Colonic mucosa (tissue), 4 donors: ENCODE results near the gene LAMC1. TPM values are rescaled to one million over a fixed set of nuclear protein-coding genes. Genes with fewer than 3 reads are reported as not detected.

Experiments used
- DNase-seq: peaks from one replicate; pipeline ENCODE4 v3.0.0-alpha.2; 2020
- H3K27ac ChIP-seq: fragments of 200-600 bp; one replicate; pipeline ENCODE4 v1.8.0; 2021
- H3K27me3 ChIP-seq: fragments of 200-600 bp; one replicate; pipeline ENCODE4 v1.8.0; 2021
- H3K36me3 ChIP-seq: fragments of 200-600 bp; one replicate; pipeline ENCODE4 v1.8.0; 2021
- H3K4me1 ChIP-seq: fragments of 200-600 bp; one replicate; pipeline ENCODE4 v1.8.0; 2021; ENCODE audit warnings: mild to moderate bottlenecking
- H3K4me3 ChIP-seq: fragments of 200-600 bp; one replicate; pipeline ENCODE4 v1.8.0; 2021
- H3K9ac ChIP-seq, 2 donors: one replicate each; pipeline ENCODE4 v1.7.0; 2013; ENCODE audit warnings: control low read depth in 2 of 2, low read depth in 2 of 2, low read length in 2 of 2
- H3K9me3 ChIP-seq: fragments of 200-600 bp; one replicate; pipeline ENCODE4 v1.8.0; 2021
- CTCF ChIP-seq: fragments of 200-600 bp; IDR thresholded peaks from one replicate; pipeline ENCODE4 v1.8.0; 2022; ENCODE audit warnings: antibody characterized with exemption, mild to moderate bottlenecking
- intact Hi-C: fragments of 100-400 bp; cut with DNase I; formaldehyde crosslinking; loops from one replicate; pipeline ENCODE4 v1.14.1; 2022
- total RNA-seq, 2 donors: library from RNA; stranded (reverse); fragmentation: NEBNext Ultra II Directional in 1 of 2; extraction: Animal tissue kit (Norgen Biotek cat#: 25700) in 1 of 2; gene quantifications; one replicate each; pipeline ENCODE4 v1.2.1, GENCODE V29; 2021
- donor health status: healthy.
- donor health status: DM: no; HTN: no; CAD: no.
- donor health status: DM: no; HTN: no; CAD: no.

LAMC1 gene
- total RNA-seq, 2 donors from 2014 or later: 28.0 to 54.6 TPM

- no peak overlapping the region for H3K9ac ChIP-seq
- no peak for TF ChIP-seq CTCF
- H3K4me3 ChIP-seq: no peak overlapping the region
- no peak for DNase-seq
- no peaks in the 10 kb centered on the region for H3K36me3 ChIP-seq
- intact Hi-C loops: no loop called here
- no peaks in the 10 kb centered on the region for H3K27me3 ChIP-seq
- no peak overlapping the region for H3K27ac ChIP-seq
- no peaks in the 10 kb centered on the region for H3K9me3 ChIP-seq
- no peaks in the 10 kb centered on the region for H3K4me1 ChIP-seq
Measured at GRCh38 chr1:182996816-182997215, 26.4 kb upstream of the LAMC1 start.

GRCh38 chr1:182998482-182998881 lies 24.7 kb upstream of the LAMC1 start:
- Histone ChIP-seq H3K4me1 (no peaks in the 10 kb centered on the region), H3K9me3 (no peaks in the 10 kb centered on the region), H3K27me3 (no peaks in the 10 kb centered on the region), H3K4me3 (no peak overlapping the region), H3K36me3 (no peaks in the 10 kb centered on the region), H3K27ac (no peak overlapping the region), H3K9ac (no peak overlapping the region)
- no peak for TF ChIP-seq CTCF
- no peak for DNase-seq
- intact Hi-C loops: no loop called here

- no peaks in the 10 kb centered on the region for H3K9me3 ChIP-seq
- no peak overlapping the region for H3K9ac ChIP-seq
- H3K27me3 ChIP-seq: no peaks in the 10 kb centered on the region
- intact Hi-C loops: no loop called here
- no peaks in the 10 kb centered on the region for H3K36me3 ChIP-seq
- H3K27ac ChIP-seq: no peak overlapping the region
- no peak for TF ChIP-seq CTCF
- H3K4me1 ChIP-seq: no peaks in the 10 kb centered on the region
- H3K4me3 ChIP-seq: no peak overlapping the region
- no peak for DNase-seq
Measured at GRCh38 chr1:183000167-183000962, 22.9 kb upstream of the LAMC1 start.

GRCh38 chr1:183002267-183002666 lies 21.0 kb upstream of the LAMC1 start:
- intact Hi-C loops: no loop called here
- H3K4me1 ChIP-seq: no peaks in the 10 kb centered on the region
- H3K27ac ChIP-seq: no peak overlapping the region
- H3K9ac ChIP-seq: no peak overlapping the region
- DNase-seq: no peak
- no peak overlapping the region for H3K4me3 ChIP-seq
- no peaks in the 10 kb centered on the region for H3K9me3 ChIP-seq
- no peaks in the 10 kb centered on the region for H3K36me3 ChIP-seq
- H3K27me3 ChIP-seq: no peaks in the 10 kb centered on the region
- TF ChIP-seq CTCF: no peak

- no peak for DNase-seq
- H3K27ac ChIP-seq: no peak overlapping the region
Measured at GRCh38 chr1:183002797-183003196, 20.4 kb upstream of the LAMC1 start.

More at GRCh38 chr1:183002797-183003196, 20.4 kb upstream of the LAMC1 start:
- H3K9me3 ChIP-seq: no peaks in the 10 kb centered on the region
- H3K36me3 ChIP-seq: no peaks in the 10 kb centered on the region
- H3K4me3 ChIP-seq: no peak overlapping the region
- intact Hi-C loops: no loop called here
- H3K9ac ChIP-seq: no peak overlapping the region
- H3K27me3 ChIP-seq: no peaks in the 10 kb centered on the region
- TF ChIP-seq CTCF: no peak
- H3K4me1 ChIP-seq: no peaks in the 10 kb centered on the region
